KG1 (cell line): ENCODE results near the gene STOML2.

Experiments
- DNase-seq: peaks from one replicate; lab custom pipeline; 2025; lab: John Stamatoyannopoulos, UW

The STOML2 gene

GRCh38 chr9:35107297-35108290, 4.7 kb upstream of the STOML2 start:
- DNase-seq = no peak

- DNase-seq = no peak
These were observed 3.4 kb upstream of the STOML2 start for GRCh38 chr9:35106343-35106730.

GRCh38 chr9:35105571-35106342, 2.8 kb upstream of the STOML2 start:
- no peak for DNase-seq

GRCh38 chr9:35105126-35105525, 2.2 kb upstream of the STOML2 start:
- DNase-seq = no peak

GRCh38 chr9:35104586-35104985, 1.7 kb upstream of the STOML2 start:
- no peak for DNase-seq

GRCh38 chr9:35103660-35104191, 795 bp upstream of the STOML2 start:
- DNase-seq = no peak

- no peak for DNase-seq
These were observed 514 bp downstream of the STOML2 start for GRCh38 chr9:35102465-35102768.

GRCh38 chr9:35097573-35097972, 5.4 kb downstream of the STOML2 start:
- DNase-seq = no peak

- DNase-seq = peak; percentile 85
These were observed 6.7 kb downstream of the STOML2 start, which contains the start of gene PIGO for GRCh38 chr9:35096035-35096849. PIGO (minus strand) TSS chr9:35096591; CDS start chr9:35095565, 1,026 bp downstream.

GRCh38 chr9:35091536-35091935, 11.4 kb downstream of the STOML2 start:
- DNase-seq = no peak

- no peak for DNase-seq
These were observed 13.5 kb downstream of the STOML2 start for GRCh38 chr9:35089434-35089833.

- no peak for DNase-seq
These were observed 17.9 kb downstream of the STOML2 start for GRCh38 chr9:35085078-35085477.

GRCh38 chr9:35079426-35080341, 23.2 kb downstream of the STOML2 start, which contains the start of gene FANCG:
FANCG (minus strand) TSS chr9:35079942; CDS start chr9:35079524, 418 bp downstream.
- DNase-seq = peak; percentile 95

GRCh38 chr9:35079041-35079425, 23.9 kb downstream of the STOML2 start:
- no peak for DNase-seq

GRCh38 chr9:35078066-35078465, 24.9 kb downstream of the STOML2 start:
- DNase-seq = no peak

- DNase-seq = no peak
These were observed 26.1 kb downstream of the STOML2 start for GRCh38 chr9:35076848-35077247.

GRCh38 chr9:35075358-35075757, 27.6 kb downstream of the STOML2 start:
- DNase-seq = no peak

- no peak for DNase-seq
These were observed 28.1 kb downstream of the STOML2 start for GRCh38 chr9:35074791-35075190.

GRCh38 chr9:35074141-35074540, 28.8 kb downstream of the STOML2 start:
- no peak for DNase-seq

- no peak for DNase-seq
These were observed 29.7 kb downstream of the STOML2 start for GRCh38 chr9:35073279-35073612.
